Smooth muscle cell (in vitro differentiated cells): ENCODE measurements around the gene KCTD10. TPM values are rescaled to one million over a fixed set of nuclear protein-coding genes. Genes with fewer than 3 reads are reported as not detected.
A peak's percentile ranks its signal among the peaks of the same experiment; 100 is the strongest.

ENCODE experiments used
- DNase-seq: peaks from one replicate; lab custom pipeline; 2025; ENCODE audit not compliant: unreplicated experiment; lab: John Stamatoyannopoulos, UW
- H2AFZ ChIP-seq: fragments of 200-600 bp; sonication (generic); 2 replicates; pipeline ENCODE4 v1.6.0; 2016; ENCODE audit warnings: antibody characterized with exemption, low read depth, mild to moderate bottlenecking
- H3F3A ChIP-seq: fragments of 200-600 bp; sonication (generic); 2 replicates; pipeline ENCODE4 v1.6.0; 2017; ENCODE audit warnings: antibody characterized with exemption, low read depth
- H3K27ac ChIP-seq: fragments of 200-600 bp; sonication (generic); 2 replicates; pipeline ENCODE4 v1.5.1; 2016; ENCODE audit warnings: low read depth, mild to moderate bottlenecking
- H3K27me3 ChIP-seq: fragments of 200-600 bp; sonication (generic); 2 replicates; pipeline ENCODE4 v1.6.1; 2016; ENCODE audit warnings: low read depth, mild to moderate bottlenecking
- H3K36me3 ChIP-seq: fragments of 200-600 bp; sonication (generic); 2 replicates; pipeline ENCODE4 v1.5.1; 2016; ENCODE audit warnings: low read depth
- H3K4me1 ChIP-seq: fragments of 200-600 bp; sonication (generic); 2 replicates; pipeline ENCODE4 v1.5.1; 2016; ENCODE audit warnings: low read depth
- H3K4me2 ChIP-seq: fragments of 200-600 bp; sonication (generic); 2 replicates; pipeline ENCODE4 v1.6.0; 2016; ENCODE audit warnings: mild to moderate bottlenecking
- H3K4me3 ChIP-seq: fragments of 200-600 bp; sonication (generic); 2 replicates; pipeline ENCODE4 v1.5.1; 2016; ENCODE audit warnings: mild to moderate bottlenecking
- H3K79me2 ChIP-seq: fragments of 200-600 bp; sonication (generic); 2 replicates; pipeline ENCODE4 v1.6.0; 2016; ENCODE audit warnings: low read depth, mild to moderate bottlenecking
- H3K9ac ChIP-seq: fragments of 200-600 bp; sonication (generic); 2 replicates; pipeline ENCODE4 v1.6.0; 2016; ENCODE audit warnings: low read depth
- H3K9me3 ChIP-seq: fragments of 200-600 bp; sonication (generic); replicated peaks from 2 replicates; pipeline ENCODE4 v1.5.1; 2016; ENCODE audit warnings: low read depth
- H4K20me1 ChIP-seq: fragments of 200-600 bp; sonication (generic); 2 replicates; pipeline ENCODE4 v1.6.0; 2016; ENCODE audit warnings: low read depth
- CTCF ChIP-seq: fragments of 200-600 bp; sonication (generic); IDR thresholded peaks from 2 replicates; pipeline ENCODE4 v1.5.1; 2017; ENCODE audit warnings: borderline replicate concordance, mild to moderate bottlenecking, antibody characterized with exemption; ENCODE audit not compliant: insufficient read depth, poor library complexity, severe bottlenecking
- WGBS: methylation state at CpG from one replicate; pipeline ENCODE4 v1.1.7; 2016; ENCODE audit warnings: low lambda C conversion rate; 5-methylcytosine and 5-hydroxymethylcytosine counted together
- polyA plus RNA-seq: library from polyadenylated mRNA; unstranded; fragments of >200 nt; fragmentation: Nextera tagmentation; extraction: Ambion mirVana; gene quantifications from 2 replicates; pipeline ENCODE4 v1.2.1, GENCODE V29; 2016
- total RNA-seq: library from RNA; depleted of rRNA; stranded (reverse); fragments of >200 nt; gene quantifications from 2 replicates; pipeline ENCODE4 v1.2.3, GENCODE V29; 2014

KCTD10 gene
- total and polyA plus RNA-seq, 2 experiments from 2014 or later: 79.6 to 89.7 TPM

- Histone ChIP-seq H3K36me3 (no peaks in the 10 kb centered on the region), H3K4me1 (no peaks in the 10 kb centered on the region), H3K4me2 (no peak overlapping the region), H3F3A (no peaks in the 10 kb centered on the region), H3K4me3 (no peak overlapping the region), H3K79me2 (no peaks in the 10 kb centered on the region), H3K9me3 (no peaks in the 10 kb centered on the region), H3K9ac (no peak overlapping the region), H3K27me3 (no peaks in the 10 kb centered on the region), H3K27ac (no peak overlapping the region), H2AFZ (no peak overlapping the region), H4K20me1 (no peaks in the 10 kb centered on the region)
- TF ChIP-seq CTCF: peak; percentile 99
- DNase-seq: peak; percentile 18
- WGBS: 19% methylated on average over 8 of the region's 8 CpGs
Measured at GRCh38 chr12:109428037-109428629, 49.0 kb downstream of the KCTD10 start.

- DNase-seq: no peak
- Histone ChIP-seq H3K4me2 (no peak overlapping the region), H3K9me3 (no peaks in the 10 kb centered on the region), H3K4me3 (no peak overlapping the region), H3K36me3 (no peaks in the 10 kb centered on the region), H3K27me3 (no peaks in the 10 kb centered on the region), H2AFZ (no peak overlapping the region), H3K27ac (no peak overlapping the region), H3K4me1 (no peaks in the 10 kb centered on the region), H3F3A (no peaks in the 10 kb centered on the region), H3K79me2 (no peaks in the 10 kb centered on the region), H4K20me1 (no peaks in the 10 kb centered on the region), H3K9ac (no peak overlapping the region)
- TF ChIP-seq CTCF: no peak
- 95% methylated on average over 9 of the region's 9 CpGs for WGBS
Measured at GRCh38 chr12:109423392-109423791, 53.7 kb downstream of the KCTD10 start.

- H2AFZ ChIP-seq: no peak overlapping the region
- 75% methylated on average over 10 of the region's 10 CpGs for WGBS
- no peak overlapping the region for H3K4me2 ChIP-seq
Measured at GRCh38 chr12:109422251-109422650, 54.8 kb downstream of the KCTD10 start.

More at GRCh38 chr12:109422251-109422650, 54.8 kb downstream of the KCTD10 start:
- no peaks in the 10 kb centered on the region for H4K20me1 ChIP-seq
- no peak for TF ChIP-seq CTCF
- no peak overlapping the region for H3K9ac ChIP-seq
- H3K79me2 ChIP-seq: no peaks in the 10 kb centered on the region
- no peak for DNase-seq
- no peaks in the 10 kb centered on the region for H3K9me3 ChIP-seq
- no peaks in the 10 kb centered on the region for H3K36me3 ChIP-seq
- no peaks in the 10 kb centered on the region for H3K27me3 ChIP-seq
- no peak overlapping the region for H3K27ac ChIP-seq
- H3K4me3 ChIP-seq: no peak overlapping the region
- H3F3A ChIP-seq: no peaks in the 10 kb centered on the region
- no peaks in the 10 kb centered on the region for H3K4me1 ChIP-seq
